ENCODE measurements around the gene COL6A1. TPM values are rescaled to one million over a fixed set of nuclear protein-coding genes. Genes with fewer than 3 reads are reported as not detected.
A peak's percentile ranks its signal among the peaks of the same experiment; 100 is the strongest.

COL6A1 gene
- total RNA-seq, 1 experiment from 2014 or later = 193 TPM

DNA sequence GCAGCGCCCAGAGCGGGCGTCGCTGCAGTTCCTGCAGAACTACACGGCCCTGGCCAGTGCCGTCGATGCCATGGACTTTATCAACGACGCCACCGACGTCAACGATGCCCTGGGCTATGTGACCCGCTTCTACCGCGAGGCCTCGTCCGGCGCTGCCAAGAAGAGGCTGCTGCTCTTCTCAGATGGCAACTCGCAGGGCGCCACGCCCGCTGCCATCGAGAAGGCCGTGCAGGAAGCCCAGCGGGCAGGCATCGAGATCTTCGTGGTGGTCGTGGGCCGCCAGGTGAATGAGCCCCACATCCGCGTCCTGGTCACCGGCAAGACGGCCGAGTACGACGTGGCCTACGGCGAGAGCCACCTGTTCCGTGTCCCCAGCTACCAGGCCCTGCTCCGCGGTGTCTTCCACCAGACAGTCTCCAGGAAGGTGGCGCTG is 22.0 kb downstream of the COL6A1 start:
- no peak overlapping the region for H2BK20ac ChIP-seq (ENCODE audit: low read depth, low read length, poor library complexity, severe bottlenecking)
- peak; percentile 26 for DNase-seq

More for the DNA sequence above, 22.0 kb downstream of the COL6A1 start:
- no peak overlapping the region for H4K5ac ChIP-seq (ENCODE audit: insufficient read length, low read depth, low read length)
- no peaks in the 10 kb centered on the region for H3K79me1 ChIP-seq (ENCODE audit: insufficient read depth, low read depth, low read length, poor library complexity, severe bottlenecking)
- H3K9ac ChIP-seq (ENCODE audit: extremely low read depth, insufficient read length, low read length) = no peak overlapping the region
- no peak overlapping the region for H2BK12ac ChIP-seq (ENCODE audit: insufficient read length, low read depth, low read length)
- H3T11ph ChIP-seq (ENCODE audit: low read length) = no peak overlapping the region
- WGBS (ENCODE audit: extremely low coverage, insufficient read length, low lambda C conversion rate) = no CpG with 5 or more reads among the region's 42 CpGs
- H2BK5ac ChIP-seq (ENCODE audit: insufficient read length, low read length) = no peak overlapping the region
- H3K4me3 Mint-ChIP-seq = no peak overlapping the region
- no peak overlapping the region for H3K56ac ChIP-seq (ENCODE audit: insufficient read length, low read depth, low read length)
- H3K18ac ChIP-seq (ENCODE audit: insufficient read length, low read depth, low read length) = no peak overlapping the region
- H3K9me3 ChIP-seq (ENCODE audit: control insufficient read depth, low read depth, low read length) = no peaks in the 10 kb centered on the region
- H4K8ac ChIP-seq (replicated peaks; ENCODE audit: insufficient read length, low read depth, low read length) = no peak overlapping the region
- peaks cover 16 to 30% (median 20%) of the 10 kb centered on the region in 3 experiments for H3K36me3 Mint-ChIP-seq (ENCODE audit: insufficient read depth in 1 of 3, low read depth in 3 of 3)
- H3K27ac ChIP-seq (ENCODE audit: insufficient read length, low read depth, low read length) = no peak overlapping the region
- H2AFZ ChIP-seq (ENCODE audit: low read length) = no peak overlapping the region
- peaks cover 5 to 8% of the 10 kb centered on the region in 2 experiments; a peak in 4 of 5 replicates for H3K9me3 Mint-ChIP-seq
- H3K4ac ChIP-seq (ENCODE audit: low read depth, low read length) = no peak overlapping the region
- no peaks in the 10 kb centered on the region for H3K23me2 ChIP-seq (ENCODE audit: insufficient read length, low read depth, low read length, poor library complexity, severe bottlenecking)
- no peak overlapping the region for H3K23ac ChIP-seq (ENCODE audit: insufficient read length, low read depth, low read length)
- no peaks in the 10 kb centered on the region for H3K4me1 Mint-ChIP-seq
- no peaks in the 10 kb centered on the region for H3K4me1 ChIP-seq (ENCODE audit: insufficient read depth, low read length)
- no peaks in the 10 kb centered on the region for H3K27me3 ChIP-seq (ENCODE audit: insufficient read depth, low read length)
- no peaks in the 10 kb centered on the region for H3K27me3 Mint-ChIP-seq (ENCODE audit: low read depth)
- no peak overlapping the region for H3K27ac Mint-ChIP-seq
- H4K91ac ChIP-seq (ENCODE audit: insufficient read length, low read depth, low read length) = no peak overlapping the region
- H3K14ac ChIP-seq (ENCODE audit: insufficient read depth, low read length) = no peak overlapping the region
- H3K79me2 ChIP-seq (ENCODE audit: insufficient read depth, low read length) = no peaks in the 10 kb centered on the region
- no peak overlapping the region for H2AK5ac ChIP-seq (ENCODE audit: insufficient read length, low read length)
- H2BK120ac ChIP-seq (ENCODE audit: low read depth, low read length, poor library complexity, severe bottlenecking) = no peak overlapping the region
- no peak overlapping the region for H3K4me2 ChIP-seq (ENCODE audit: insufficient read depth, insufficient read length, low read length)
- no peaks in the 10 kb centered on the region for H4K20me1 ChIP-seq (ENCODE audit: control insufficient read depth, insufficient read depth, insufficient read length)
- no peak overlapping the region for H2BK15ac ChIP-seq (ENCODE audit: low read depth, low read length)
- TF ChIP-seq, protein P1, sequence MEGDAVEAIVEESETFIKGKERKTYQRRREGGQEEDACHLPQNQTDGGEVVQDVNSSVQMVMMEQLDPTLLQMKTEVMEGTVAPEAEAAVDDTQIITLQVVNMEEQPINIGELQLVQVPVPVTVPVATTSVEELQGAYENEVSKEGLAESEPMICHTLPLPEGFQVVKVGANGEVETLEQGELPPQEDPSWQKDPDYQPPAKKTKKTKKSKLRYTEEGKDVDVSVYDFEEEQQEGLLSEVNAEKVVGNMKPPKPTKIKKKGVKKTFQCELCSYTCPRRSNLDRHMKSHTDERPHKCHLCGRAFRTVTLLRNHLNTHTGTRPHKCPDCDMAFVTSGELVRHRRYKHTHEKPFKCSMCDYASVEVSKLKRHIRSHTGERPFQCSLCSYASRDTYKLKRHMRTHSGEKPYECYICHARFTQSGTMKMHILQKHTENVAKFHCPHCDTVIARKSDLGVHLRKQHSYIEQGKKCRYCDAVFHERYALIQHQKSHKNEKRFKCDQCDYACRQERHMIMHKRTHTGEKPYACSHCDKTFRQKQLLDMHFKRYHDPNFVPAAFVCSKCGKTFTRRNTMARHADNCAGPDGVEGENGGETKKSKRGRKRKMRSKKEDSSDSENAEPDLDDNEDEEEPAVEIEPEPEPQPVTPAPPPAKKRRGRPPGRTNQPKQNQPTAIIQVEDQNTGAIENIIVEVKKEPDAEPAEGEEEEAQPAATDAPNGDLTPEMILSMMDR (conservative IDR thresholded peaks at IDR 0.05) = no peak
